CD4-positive, alpha-beta T cell treated with Interleukin-1 beta for 1 hour (primary cell): ENCODE results near the gene TRAPPC3.
"Not testable (repeated sequence)": the region's sequence is repeated elsewhere in the genome, so short reads cannot be mapped to it uniquely, and the experiment has no call there.

Source experiments
- DNase-seq, 2 donors: peaks; one replicate each; pipeline ENCODE4 v3.0.0-alpha.2; 2020 to 2022

TRAPPC3 gene

GRCh38 chr1:36149237-36149972 is at the start of gene TRAPPC3:
Gene TRAPPC3 (minus strand): TSS chr1:36149486. CDS start chr1:36149378, 108 bp downstream.
- peak; percentile 99 to 100 for DNase-seq

- no peak for DNase-seq
Measured at GRCh38 chr1:36198641-36199040, 49.4 kb upstream of the TRAPPC3 start.

GRCh38 chr1:36196805-36197204 is 47.5 kb upstream of the TRAPPC3 start:
- DNase-seq: not testable (repeated sequence)

- peak; percentile 87 to 89 for DNase-seq
Measured at GRCh38 chr1:36187800-36188593, 38.7 kb upstream of the TRAPPC3 start.

GRCh38 chr1:36183309-36183856 is 34.1 kb upstream of the TRAPPC3 start:
- DNase-seq: no peak

GRCh38 chr1:36182734-36183133 is 33.4 kb upstream of the TRAPPC3 start:
- no peak for DNase-seq

- no peak for DNase-seq
Measured at GRCh38 chr1:36179220-36179600, 29.9 kb upstream of the TRAPPC3 start.

GRCh38 chr1:36178471-36179219 is 29.4 kb upstream of the TRAPPC3 start:
- DNase-seq: no peak

- DNase-seq: no peak
Measured at GRCh38 chr1:36177589-36178431, 28.5 kb upstream of the TRAPPC3 start.

- no peak for DNase-seq
Measured at GRCh38 chr1:36176106-36176949, 27.0 kb upstream of the TRAPPC3 start.

- peak in 1 of 2 donors; percentile 31 for DNase-seq
Measured at GRCh38 chr1:36175137-36176095, 26.1 kb upstream of the TRAPPC3 start.

- no peak for DNase-seq
Measured at GRCh38 chr1:36174713-36175112, 25.4 kb upstream of the TRAPPC3 start.

- no peak for DNase-seq
Measured at GRCh38 chr1:36172983-36173382, 23.7 kb upstream of the TRAPPC3 start.

GRCh38 chr1:36172017-36172747 is 22.9 kb upstream of the TRAPPC3 start:
- no peak for DNase-seq

GRCh38 chr1:36170643-36171412 is 21.5 kb upstream of the TRAPPC3 start:
- DNase-seq: no peak

- DNase-seq: no peak
Measured at GRCh38 chr1:36168514-36168913, 19.2 kb upstream of the TRAPPC3 start.

GRCh38 chr1:36166938-36167905 is 17.9 kb upstream of the TRAPPC3 start:
- no peak for DNase-seq
